Type B pancreatic cell (in vitro differentiated cells): ENCODE measurements around the gene NEK1. TPM values are rescaled to one million over a fixed set of nuclear protein-coding genes. Genes with fewer than 3 reads are reported as not detected.
A peak's percentile ranks its signal among the peaks of the same experiment; 100 is the strongest.

Experiments
- DNase-seq: peaks from one replicate; pipeline ENCODE4 v3.0.0; 2021; ENCODE audit warnings: mixed read lengths; ENCODE audit not compliant: unreplicated experiment; ENCODE audit errors: extremely low spot score
- H3K27ac Mint-ChIP-seq: 2 replicates; pipeline ENCODE4 v1.8.0; 2021; ENCODE audit warnings: mild to moderate bottlenecking, mixed read lengths
- H3K27me3 Mint-ChIP-seq: 2 replicates; pipeline ENCODE4 v1.8.0; 2021; ENCODE audit warnings: mixed read lengths
- H3K36me3 Mint-ChIP-seq: 2 replicates; pipeline ENCODE4 v1.8.0; 2021; ENCODE audit warnings: mixed read lengths
- H3K4me1 Mint-ChIP-seq: one replicate; pipeline ENCODE4 v1.8.0; 2021; ENCODE audit warnings: mixed read lengths; ENCODE audit not compliant: unreplicated experiment
- H3K4me3 Mint-ChIP-seq: 2 replicates; pipeline ENCODE4 v1.8.0; 2021; ENCODE audit warnings: mild to moderate bottlenecking, mixed read lengths
- H3K9me3 Mint-ChIP-seq: 2 replicates; pipeline ENCODE4 v1.8.0; 2021; ENCODE audit warnings: mixed read lengths
- total RNA-seq: library from RNA; stranded (reverse); gene quantifications from 2 replicates; pipeline ENCODE4 v1.2.1, GENCODE V29; 2021; ENCODE audit warnings: low replicate concordance
- TF ChIP-seq, protein P1 (sequence below): fragments of 200-600 bp; sonication (generic); conservative IDR thresholded peaks from 2 replicates; pipeline ENCODE4 v1.5.0; 2021; ENCODE audit warnings: antibody characterized with exemption, mild to moderate bottlenecking

The NEK1 gene
- total RNA-seq, 1 donor from 2014 or later: 17.7 TPM

GRCh38 chr4:169649545-169650226, 37.3 kb upstream of the NEK1 start:
- Mint-ChIP-seq H3K27ac (no peak overlapping the region), H3K9me3 (no peaks in the 10 kb centered on the region), H3K27me3 (no peaks in the 10 kb centered on the region), H3K4me1 (no peaks in the 10 kb centered on the region), H3K4me3 (no peak overlapping the region), H3K36me3 (peaks cover 5% of the 10 kb centered on the region)
- TF ChIP-seq, protein P1, sequence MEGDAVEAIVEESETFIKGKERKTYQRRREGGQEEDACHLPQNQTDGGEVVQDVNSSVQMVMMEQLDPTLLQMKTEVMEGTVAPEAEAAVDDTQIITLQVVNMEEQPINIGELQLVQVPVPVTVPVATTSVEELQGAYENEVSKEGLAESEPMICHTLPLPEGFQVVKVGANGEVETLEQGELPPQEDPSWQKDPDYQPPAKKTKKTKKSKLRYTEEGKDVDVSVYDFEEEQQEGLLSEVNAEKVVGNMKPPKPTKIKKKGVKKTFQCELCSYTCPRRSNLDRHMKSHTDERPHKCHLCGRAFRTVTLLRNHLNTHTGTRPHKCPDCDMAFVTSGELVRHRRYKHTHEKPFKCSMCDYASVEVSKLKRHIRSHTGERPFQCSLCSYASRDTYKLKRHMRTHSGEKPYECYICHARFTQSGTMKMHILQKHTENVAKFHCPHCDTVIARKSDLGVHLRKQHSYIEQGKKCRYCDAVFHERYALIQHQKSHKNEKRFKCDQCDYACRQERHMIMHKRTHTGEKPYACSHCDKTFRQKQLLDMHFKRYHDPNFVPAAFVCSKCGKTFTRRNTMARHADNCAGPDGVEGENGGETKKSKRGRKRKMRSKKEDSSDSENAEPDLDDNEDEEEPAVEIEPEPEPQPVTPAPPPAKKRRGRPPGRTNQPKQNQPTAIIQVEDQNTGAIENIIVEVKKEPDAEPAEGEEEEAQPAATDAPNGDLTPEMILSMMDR: no peak
- DNase-seq: no peak

GRCh38 chr4:169645627-169646026, 33.2 kb upstream of the NEK1 start:
- DNase-seq: no peak
- TF ChIP-seq, protein P1: no peak
- Mint-ChIP-seq H3K36me3 (peaks cover 10% of the 10 kb centered on the region), H3K4me3 (no peak overlapping the region), H3K9me3 (no peaks in the 10 kb centered on the region), H3K27ac (no peak overlapping the region), H3K4me1 (no peaks in the 10 kb centered on the region), H3K27me3 (no peaks in the 10 kb centered on the region)

GRCh38 chr4:169644802-169645201, 32.4 kb upstream of the NEK1 start:
- no peak overlapping the region for H3K4me3 Mint-ChIP-seq

DNA sequence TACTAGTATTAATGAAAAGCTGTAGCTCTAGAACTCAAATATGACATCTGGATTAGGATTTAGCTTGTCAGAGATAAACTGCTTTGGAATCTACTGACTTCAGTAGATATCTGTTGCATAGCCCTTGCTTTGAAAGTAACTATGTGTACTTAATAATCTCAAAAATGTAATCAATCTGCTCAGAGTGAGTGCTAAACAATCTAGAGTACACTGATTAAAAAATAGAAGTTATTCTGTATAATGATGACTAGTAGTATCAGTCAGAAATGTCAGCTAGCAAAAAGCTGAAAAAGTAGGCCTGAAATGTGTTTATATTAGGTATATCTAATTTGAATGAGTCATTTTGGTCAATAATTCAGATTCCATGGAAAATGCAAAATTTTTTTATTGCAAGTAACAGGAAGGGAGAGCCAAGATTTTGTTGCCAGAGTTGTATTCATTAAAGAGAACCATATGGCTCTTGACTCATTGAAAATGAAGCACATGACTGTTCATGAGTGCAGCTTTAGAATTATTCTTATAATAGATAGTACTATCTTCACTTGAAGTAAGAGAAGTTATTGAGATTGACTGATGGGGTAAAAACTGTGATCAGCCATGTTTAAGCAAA, 28.0 kb upstream of the NEK1 start:
- H3K27ac Mint-ChIP-seq: no peak overlapping the region
- no peak overlapping the region for H3K4me3 Mint-ChIP-seq
- H3K9me3 Mint-ChIP-seq: no peaks in the 10 kb centered on the region
- DNase-seq: no peak
- peaks cover 34% of the 10 kb centered on the region for H3K36me3 Mint-ChIP-seq
- TF ChIP-seq, protein P1: no peak
- no peaks in the 10 kb centered on the region for H3K27me3 Mint-ChIP-seq
- no peaks in the 10 kb centered on the region for H3K4me1 Mint-ChIP-seq

More at GRCh38 chr4:169644802-169645201, 32.4 kb upstream of the NEK1 start:
- Mint-ChIP-seq H3K27ac (no peak overlapping the region), H3K9me3 (no peaks in the 10 kb centered on the region), H3K27me3 (no peaks in the 10 kb centered on the region), H3K36me3 (peaks cover 15% of the 10 kb centered on the region), H3K4me1 (no peaks in the 10 kb centered on the region)
- DNase-seq: no peak
- TF ChIP-seq, protein P1: no peak

DNA sequence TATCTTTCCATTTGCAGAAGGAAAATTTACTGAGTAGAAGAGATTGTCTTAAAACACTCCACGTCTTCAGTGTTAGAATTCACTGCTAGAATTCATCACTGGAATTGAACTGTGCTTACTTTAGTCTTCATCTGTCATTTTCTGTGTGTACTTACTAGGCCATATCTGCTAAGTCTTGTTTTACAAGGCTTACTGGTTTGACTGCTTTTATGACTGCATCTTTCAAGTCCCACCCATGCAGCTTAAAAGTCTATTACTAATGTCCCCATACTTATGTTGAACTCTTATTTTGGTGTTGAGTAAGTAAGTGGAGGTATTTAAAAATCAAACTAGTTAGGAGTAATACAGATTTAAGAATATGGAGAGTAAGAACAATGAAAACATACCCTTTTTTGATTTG, 22.6 kb upstream of the NEK1 start:
- Mint-ChIP-seq H3K4me3 (peak overlapping the region; percentile 77), H3K27me3 (no peaks in the 10 kb centered on the region), H3K27ac (peak overlapping the region; percentile 83), H3K4me1 (peaks cover 8% of the 10 kb centered on the region), H3K36me3 (peaks cover 31% of the 10 kb centered on the region), H3K9me3 (no peaks in the 10 kb centered on the region)
- TF ChIP-seq, protein P1: no peak
- no peak for DNase-seq
